Fibroblast of mammary gland (primary cell): ENCODE measurements around the gene JAKMIP2.

Experiments
- DNase-seq: peaks from one replicate; pipeline ENCODE4 v3.0.0-alpha.2; 2010; ENCODE audit warnings: low read depth
- H3K4me3 ChIP-seq: 2 replicates; pipeline ENCODE4 v1.5.1; 2011; ENCODE audit warnings: low read depth, mild to moderate bottlenecking, low read length, moderate library complexity; ENCODE audit not compliant: control insufficient read depth
- CTCF ChIP-seq: conservative IDR thresholded peaks from 2 replicates; pipeline ENCODE4 v1.5.1; 2011; ENCODE audit warnings: low read depth, low read length, inconsistent platforms; ENCODE audit not compliant: control insufficient read depth, insufficient read depth

Gene JAKMIP2

GRCh38 chr5:147821766-147822165 is 39.2 kb upstream of the JAKMIP2 start:
- no peak for DNase-seq
- TF ChIP-seq CTCF = no peak

GRCh38 chr5:147819261-147819770 is 36.8 kb upstream of the JAKMIP2 start:
- no peak for DNase-seq
- no peak for TF ChIP-seq CTCF
- H3K4me3 ChIP-seq = no peak overlapping the region

More at GRCh38 chr5:147821766-147822165, 39.2 kb upstream of the JAKMIP2 start:
- no peak overlapping the region for H3K4me3 ChIP-seq

DNA sequence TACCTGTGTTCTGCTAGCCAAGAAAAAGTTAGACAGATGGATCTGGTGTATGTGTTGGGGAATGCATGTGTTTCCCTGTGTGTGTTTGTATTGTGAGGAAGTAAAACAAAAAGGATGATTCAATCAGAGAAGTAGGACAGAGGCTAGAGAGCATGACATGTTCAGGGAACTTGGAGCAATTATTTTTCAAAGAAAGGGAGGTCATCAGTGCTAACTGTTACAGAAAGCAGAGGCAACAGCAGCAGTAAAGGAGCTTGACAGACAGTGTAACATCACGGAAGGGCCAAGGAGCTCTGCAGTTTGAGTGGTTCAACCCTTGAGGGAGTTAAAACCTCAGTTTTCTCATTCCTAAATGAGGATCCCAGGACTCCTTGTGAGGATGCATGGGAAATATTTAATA is 35.8 kb upstream of the JAKMIP2 start:
- TF ChIP-seq CTCF = no peak
- no peak overlapping the region for H3K4me3 ChIP-seq
- no peak for DNase-seq

GRCh38 chr5:147813696-147814095 is 31.2 kb upstream of the JAKMIP2 start:
- no peak overlapping the region for H3K4me3 ChIP-seq
- TF ChIP-seq CTCF = no peak
- no peak for DNase-seq

DNA sequence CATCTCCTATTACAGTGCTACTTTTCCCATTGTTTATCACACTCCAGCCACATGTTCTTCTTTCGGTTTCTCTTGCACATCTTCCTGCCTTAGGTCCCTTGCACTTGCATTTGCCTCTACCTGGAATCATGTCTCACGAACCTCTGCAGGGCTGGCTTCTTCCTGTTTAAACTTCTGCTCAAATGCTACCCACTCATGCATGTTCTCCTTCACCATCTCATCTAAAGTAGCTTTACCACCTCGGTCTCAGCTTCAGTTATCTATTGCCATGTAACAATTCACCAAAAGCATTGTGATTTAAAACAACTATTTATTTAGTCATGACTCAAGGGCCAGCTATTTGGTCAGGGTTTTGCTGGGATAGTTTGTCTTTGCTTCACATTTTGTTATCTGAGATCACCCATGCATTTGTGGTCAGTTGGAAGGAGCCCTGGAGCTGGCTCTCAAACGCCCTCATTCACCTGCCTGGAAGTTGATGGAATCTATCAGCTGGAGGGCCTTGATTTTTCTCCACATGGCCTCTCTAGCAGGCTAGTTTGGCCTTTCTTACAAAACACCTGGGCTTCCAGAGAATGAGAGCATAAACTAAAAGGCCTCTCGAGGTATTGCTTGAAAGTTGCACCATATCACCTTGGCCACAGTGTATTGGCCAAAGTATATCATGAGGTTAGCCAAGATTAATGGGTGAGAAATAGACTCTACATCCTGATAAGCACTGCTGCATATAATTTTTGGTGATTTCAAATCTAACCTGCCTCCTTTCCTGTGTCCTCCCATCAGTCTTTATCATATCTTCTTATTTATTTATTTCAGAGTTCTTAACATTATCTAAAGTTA is 27.5 kb upstream of the JAKMIP2 start:
- TF ChIP-seq CTCF = no peak
- no peak overlapping the region for H3K4me3 ChIP-seq
- DNase-seq = no peak

DNA sequence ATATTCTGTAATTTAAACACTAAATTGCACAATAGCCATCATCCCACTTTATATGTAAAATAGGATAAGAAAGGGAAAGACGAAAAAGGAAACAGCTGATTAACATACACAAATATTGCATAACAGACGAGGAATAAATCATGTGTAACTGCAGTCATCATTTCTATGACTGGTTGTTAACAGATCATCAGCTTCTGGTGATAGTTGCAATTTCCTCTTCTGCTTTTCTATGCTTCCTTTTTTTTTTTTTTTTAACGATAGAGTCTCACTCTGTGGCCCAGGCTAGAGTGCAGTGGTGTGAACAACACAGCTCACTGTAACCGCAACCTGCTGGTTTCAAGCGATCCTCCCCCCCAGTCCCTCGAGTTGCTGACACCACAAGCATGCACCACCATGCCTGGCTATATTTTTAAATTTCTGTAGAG is 22.5 kb upstream of the JAKMIP2 start:
- DNase-seq = no peak
- H3K4me3 ChIP-seq = no peak overlapping the region
- no peak for TF ChIP-seq CTCF
